Ovary (tissue), 3 donors: ENCODE results near the gene SEMA5A.

Experiments
- CTCF ChIP-seq, 3 donors: fragments of 450-650 bp in 2 of 3; fragments of 200-600 bp in 1 of 3; IDR thresholded peaks; one replicate each; pipeline versions ENCODE4 v1.5.1 to v1.8.0; 2016 to 2022; ENCODE audit warnings: antibody characterized with exemption in 3 of 3, mild to moderate bottlenecking in 1 of 3
- EP300 ChIP-seq: sonication (generic); formaldehyde crosslinking; IDR thresholded peaks from one replicate; pipeline ENCODE4 v1.6.1; 2017; ENCODE audit warnings: antibody characterized with exemption
- POLR2A ChIP-seq: fragments of 450-650 bp; IDR thresholded peaks from one replicate; pipeline ENCODE4 v1.6.1; 2017; ENCODE audit warnings: antibody characterized with exemption, mild to moderate bottlenecking, moderate library complexity
- donor health status: DM: no; HTN: no; CAD: no.

- TF ChIP-seq POLR2A (no peak), CTCF (IDR thresholded peaks at IDR 0.05) (no peak), EP300 (no peak)
These were observed 213.8 kb downstream of the SEMA5A start for GRCh38 chr5:9332026-9332425.
